ENCODE measurements around the gene MAPK10. TPM values are rescaled to one million over a fixed set of nuclear protein-coding genes. Genes with fewer than 3 reads are reported as not detected.
"Not testable (repeated sequence)": the region's sequence is repeated elsewhere in the genome, so short reads cannot be mapped to it uniquely, and the experiment has no call there.

MAPK10 gene
- total RNA-seq, 1 experiment from 2014 or later = 3.8 TPM

- DNase-seq (ENCODE audit: low spot score) = peak; percentile 73
Measured at GRCh38 chr4:86338989-86339388, 20.9 kb downstream of the MAPK10 start.

- no peak for DNase-seq (ENCODE audit: low spot score)
Measured at GRCh38 chr4:86338521-86338920, 21.3 kb downstream of the MAPK10 start.

GRCh38 chr4:86334020-86334750, 25.7 kb downstream of the MAPK10 start:
- DNase-seq (ENCODE audit: low spot score) = no peak

GRCh38 chr4:86333236-86333635, 26.6 kb downstream of the MAPK10 start:
- DNase-seq (ENCODE audit: low spot score) = no peak

GRCh38 chr4:86330961-86331742, 28.7 kb downstream of the MAPK10 start:
- DNase-seq (ENCODE audit: low spot score) = no peak

DNA sequence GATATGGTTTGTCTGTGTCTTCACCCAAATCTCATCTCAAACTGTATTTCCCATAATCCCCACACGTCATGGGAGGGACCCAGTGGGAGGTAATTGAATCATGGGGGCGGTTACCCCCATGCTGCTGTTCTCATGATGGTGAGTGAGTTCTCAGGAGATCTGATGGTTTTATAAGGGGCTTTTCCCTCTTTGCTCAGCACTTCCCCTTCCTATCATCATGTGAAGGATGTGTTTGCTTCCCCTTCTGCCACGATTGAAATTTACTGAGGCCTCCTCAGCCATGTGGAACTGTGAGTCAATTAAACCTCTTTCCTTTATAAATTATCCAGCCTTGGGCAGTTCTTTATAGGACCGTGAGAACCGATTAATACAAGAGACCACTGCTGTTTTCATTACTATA, 29.4 kb downstream of the MAPK10 start:
- not testable (repeated sequence) for DNase-seq (ENCODE audit: low spot score)

DNA sequence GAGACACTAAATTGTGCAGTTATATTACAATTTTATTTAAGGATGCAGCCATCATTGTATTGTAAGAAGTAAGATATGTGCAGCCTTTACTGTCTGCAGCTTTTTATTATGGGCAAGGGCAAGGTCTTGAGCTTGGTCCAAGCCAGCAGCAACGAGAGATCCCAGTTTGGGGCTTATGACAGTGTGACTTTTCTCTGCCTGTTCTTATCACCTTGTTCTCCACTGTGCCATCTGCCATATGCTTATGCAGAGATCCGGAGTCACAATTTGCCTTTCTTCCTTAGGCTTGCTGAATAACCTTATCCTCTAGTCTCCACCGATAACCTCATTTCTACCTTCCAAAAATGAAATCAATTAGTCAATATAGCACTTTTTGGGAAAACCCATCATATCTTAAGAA, 30.4 kb downstream of the MAPK10 start:
- no peak for DNase-seq (ENCODE audit: low spot score)

DNA sequence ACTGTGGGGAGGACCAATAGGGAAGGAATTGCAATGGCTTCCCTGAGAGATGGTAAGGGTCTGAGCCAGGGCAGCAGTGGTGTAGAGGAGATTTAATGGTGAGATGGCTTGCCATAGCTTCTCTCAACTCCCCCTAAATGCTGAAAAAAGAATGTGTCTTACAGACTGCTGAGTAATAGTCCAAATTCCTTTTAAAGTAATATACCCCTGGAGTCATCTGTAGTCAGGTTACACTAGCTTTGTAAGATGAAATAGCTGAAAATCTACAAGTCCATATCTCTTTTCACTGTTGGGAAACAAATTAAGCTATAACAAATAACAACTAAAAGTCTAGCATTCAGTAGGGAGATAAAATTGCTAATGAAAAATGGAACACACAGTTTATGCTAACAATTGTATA, 33.5 kb downstream of the MAPK10 start:
- no peak for DNase-seq (ENCODE audit: low spot score)

- no peak for DNase-seq (ENCODE audit: low spot score)
Measured at GRCh38 chr4:86319390-86319789, 40.5 kb downstream of the MAPK10 start.

- no peak for DNase-seq (ENCODE audit: low spot score)
Measured at GRCh38 chr4:86315579-86315978, 44.3 kb downstream of the MAPK10 start.

DNA sequence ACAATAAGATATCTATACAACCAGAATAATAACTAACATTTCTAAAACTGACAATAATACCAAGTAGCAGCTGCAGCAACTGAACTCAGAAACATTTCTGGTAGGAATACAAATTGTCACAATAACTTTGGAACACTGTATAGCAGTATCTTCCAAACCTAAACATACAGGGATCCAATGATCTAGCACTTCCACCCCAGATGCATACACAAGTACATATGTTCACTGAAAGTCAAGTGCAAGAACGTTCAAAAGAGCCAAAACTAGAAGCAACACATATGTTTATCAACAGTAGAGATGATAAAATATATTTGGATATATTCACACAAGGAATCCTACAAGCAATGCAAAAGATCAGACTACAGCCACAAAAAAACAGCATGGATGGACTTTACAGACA, 46.2 kb downstream of the MAPK10 start:
- DNase-seq (ENCODE audit: low spot score) = no peak

DNA sequence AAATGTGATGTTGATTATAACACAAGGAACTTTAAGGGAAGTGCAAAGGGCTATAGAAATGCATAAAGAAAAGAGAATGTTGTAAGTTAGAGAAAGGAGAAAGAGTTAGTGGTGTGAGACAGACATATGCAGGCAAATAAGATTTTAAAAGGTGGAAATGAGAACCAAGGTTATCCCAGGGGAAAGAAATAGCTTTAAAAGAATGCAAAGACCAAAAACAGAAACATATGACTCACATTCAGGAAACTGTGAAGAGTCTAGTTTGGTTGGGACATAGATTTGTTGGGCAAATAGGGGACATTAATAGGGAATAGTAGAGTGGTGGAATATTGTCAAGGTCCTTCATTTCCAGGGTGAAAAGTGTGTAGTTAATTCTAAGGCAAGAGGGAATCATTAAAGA, 52.4 kb downstream of the MAPK10 start:
- DNase-seq (ENCODE audit: low spot score) = no peak

- no peak for DNase-seq (ENCODE audit: low spot score)
Measured at GRCh38 chr4:86306816-86307215, 53.0 kb downstream of the MAPK10 start.

- DNase-seq (ENCODE audit: low spot score) = no peak
Measured at GRCh38 chr4:86302830-86303229, 57.0 kb downstream of the MAPK10 start.

GRCh38 chr4:86302251-86302650, 57.6 kb downstream of the MAPK10 start:
- no peak for DNase-seq (ENCODE audit: low spot score)

DNA sequence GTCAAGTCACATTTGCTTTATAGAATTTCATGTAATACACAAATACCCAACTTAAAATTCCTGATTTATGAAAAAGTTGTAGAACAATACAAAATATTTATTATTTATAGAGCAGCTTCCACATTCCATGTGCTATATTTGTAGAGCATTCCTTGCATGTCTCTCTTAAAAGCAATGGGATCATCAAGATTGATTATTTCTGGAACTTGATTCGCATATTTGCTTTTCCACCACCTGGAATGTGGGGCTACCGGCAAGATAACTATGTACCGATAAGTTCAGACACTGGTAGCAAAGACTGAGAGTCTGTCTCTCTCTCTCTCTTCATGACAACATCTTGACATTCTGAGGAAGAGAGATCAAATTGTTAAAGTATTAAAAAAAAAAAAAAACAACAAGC, 59.3 kb downstream of the MAPK10 start:
- DNase-seq (ENCODE audit: low spot score) = no peak

GRCh38 chr4:86296865-86297264, 63.0 kb downstream of the MAPK10 start:
- DNase-seq (ENCODE audit: low spot score) = no peak

DNA sequence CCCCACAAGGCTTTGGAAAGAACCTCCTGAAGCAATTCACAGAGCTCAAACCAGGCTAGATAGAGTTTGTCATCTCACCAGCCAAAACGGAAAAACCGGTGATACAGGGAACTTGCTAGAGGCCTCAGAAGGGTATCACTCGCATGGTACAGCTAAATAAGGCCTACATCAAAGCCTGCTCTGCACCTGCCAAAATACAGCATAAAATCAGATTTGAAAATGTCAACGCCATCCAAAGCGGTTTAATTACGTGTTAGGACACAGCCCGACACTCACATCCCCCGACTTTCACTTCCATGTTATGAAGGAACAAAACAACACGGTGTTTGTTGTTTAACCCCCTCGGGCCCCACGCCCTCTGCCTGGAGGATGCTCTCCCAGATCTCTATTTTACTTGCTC, 65.0 kb downstream of the MAPK10 start:
- DNase-seq (ENCODE audit: low spot score) = no peak

DNA sequence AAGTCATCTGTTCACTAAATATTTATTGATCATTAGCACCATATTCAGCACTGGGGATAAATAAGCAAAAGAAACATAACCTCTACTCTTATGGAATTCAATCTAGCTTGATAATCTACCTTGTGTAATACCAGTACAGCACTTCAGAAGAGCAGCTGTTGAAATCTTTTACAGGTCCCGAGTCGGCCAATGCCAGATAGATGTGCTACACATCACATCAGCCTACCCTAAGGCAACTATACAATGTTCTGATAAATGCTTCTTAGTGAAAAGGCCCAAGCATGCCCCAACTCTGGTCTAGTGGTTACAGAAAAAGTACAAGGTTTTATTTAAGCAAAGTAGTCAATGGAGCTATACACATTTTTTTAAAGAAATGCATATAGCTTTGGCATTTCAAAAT, 68.7 kb downstream of the MAPK10 start:
- no peak for DNase-seq (ENCODE audit: low spot score)

GRCh38 chr4:86286726-86287125, 73.1 kb downstream of the MAPK10 start:
- DNase-seq (ENCODE audit: low spot score) = no peak

GRCh38 chr4:86283371-86283770, 76.5 kb downstream of the MAPK10 start:
- DNase-seq (ENCODE audit: low spot score) = no peak

- no peak for DNase-seq (ENCODE audit: low spot score)
Measured at GRCh38 chr4:86280246-86280645, 79.6 kb downstream of the MAPK10 start.

DNA sequence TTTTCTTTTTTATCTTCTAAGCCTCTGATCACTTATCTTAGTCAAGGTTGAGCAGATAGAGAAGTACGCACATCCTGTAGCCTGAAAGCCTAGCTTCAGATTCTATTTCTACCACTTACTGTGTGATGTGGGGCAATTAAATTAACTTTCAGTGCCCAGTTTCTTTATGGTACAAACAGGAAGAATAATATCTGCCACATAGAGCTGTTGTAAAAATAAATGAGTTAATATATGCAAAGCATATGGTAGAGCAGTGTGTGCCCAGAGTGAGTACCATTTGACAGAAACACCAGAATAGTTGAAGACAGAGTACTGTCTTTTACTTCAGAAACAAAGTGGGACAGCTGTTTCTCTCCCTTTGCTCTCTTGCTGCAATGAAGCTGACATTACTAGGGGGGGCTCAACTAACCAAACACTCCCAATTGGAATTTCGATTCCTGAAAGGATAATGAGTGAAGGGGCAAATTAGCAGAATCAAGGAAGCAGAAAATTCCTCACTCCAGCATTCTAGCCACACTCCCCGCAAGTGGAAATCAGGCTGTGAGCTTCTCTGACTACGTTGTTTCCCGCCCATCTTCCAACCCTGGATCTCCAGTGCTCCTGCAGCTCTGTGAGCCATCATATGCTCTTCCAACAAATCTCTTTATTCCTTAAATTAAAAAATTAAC, 80.4 kb downstream of the MAPK10 start:
- no peak for DNase-seq (ENCODE audit: low spot score)
